GM18517 (cell line): ENCODE data around the gene KCNJ15.

Experiments used
- ATAC-seq: cut with Tn5 transposase; IDR thresholded peaks from one replicate; pipeline ENCODE4 v1.9.1; 2021; ENCODE audit warnings: mild to moderate bottlenecking, moderate library complexity; ENCODE audit not compliant: unreplicated experiment

The KCNJ15 gene

GRCh38 chr21:38297194-38297631 is 40.4 kb downstream of the KCNJ15 start:
- no peak for ATAC-seq

- ATAC-seq: no peak
Observed at GRCh38 chr21:38297871-38298270, 41.1 kb downstream of the KCNJ15 start.

- ATAC-seq: no peak
Observed at GRCh38 chr21:38298832-38299231, 42.0 kb downstream of the KCNJ15 start.

DNA sequence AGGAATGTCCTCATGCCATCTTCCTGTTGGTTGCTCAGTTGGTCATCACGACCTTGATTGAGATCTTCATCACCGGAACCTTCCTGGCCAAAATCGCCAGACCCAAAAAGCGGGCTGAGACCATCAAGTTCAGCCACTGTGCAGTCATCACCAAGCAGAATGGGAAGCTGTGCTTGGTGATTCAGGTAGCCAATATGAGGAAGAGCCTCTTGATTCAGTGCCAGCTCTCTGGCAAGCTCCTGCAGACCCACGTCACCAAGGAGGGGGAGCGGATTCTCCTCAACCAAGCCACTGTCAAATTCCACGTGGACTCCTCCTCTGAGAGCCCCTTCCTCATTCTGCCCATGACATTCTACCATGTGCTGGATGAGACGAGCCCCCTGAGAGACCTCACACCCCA is 42.9 kb downstream of the KCNJ15 start:
- ATAC-seq: no peak

GRCh38 chr21:38300141-38300578 is 43.4 kb downstream of the KCNJ15 start:
- no peak for ATAC-seq

DNA sequence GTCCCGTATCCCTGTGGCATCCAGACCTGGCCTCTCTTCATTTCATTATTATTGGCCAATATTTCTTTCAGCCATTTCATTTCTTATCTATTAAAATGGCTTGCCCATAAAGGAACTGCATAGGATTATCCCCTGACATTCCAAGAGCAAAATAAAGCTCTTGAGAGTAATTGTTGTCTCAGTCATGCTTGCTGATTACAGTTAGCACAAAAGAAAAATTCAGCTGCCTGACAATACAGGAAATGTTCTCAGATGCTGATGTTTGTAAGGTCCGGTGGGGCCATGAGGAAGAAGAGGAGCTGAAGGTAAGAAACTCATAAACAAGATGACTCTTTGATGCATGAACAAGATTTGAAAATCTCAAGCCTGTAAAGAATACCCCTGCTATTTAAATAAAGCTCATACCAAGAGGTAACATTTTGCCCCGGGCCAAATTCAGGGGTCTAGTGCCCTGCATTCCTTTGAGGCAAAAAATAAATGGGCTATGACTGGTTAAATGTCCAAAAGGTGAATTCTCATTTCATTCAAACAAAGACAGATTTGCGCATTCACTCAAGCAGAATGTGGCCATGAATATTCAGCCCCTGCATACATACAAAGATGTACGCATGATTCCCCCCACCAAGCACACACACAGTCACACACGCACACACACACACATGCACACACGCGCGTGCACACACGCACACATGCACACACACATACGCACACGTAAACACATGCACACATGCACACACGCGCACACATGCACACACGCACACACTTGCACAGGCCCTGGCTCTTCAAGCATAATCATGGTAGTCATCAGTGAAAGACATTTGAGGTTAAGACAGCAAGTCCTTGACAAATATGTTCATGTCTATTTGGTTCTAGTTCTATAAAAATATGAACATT is 44.8 kb downstream of the KCNJ15 start:
- ATAC-seq: no peak

GRCh38 chr21:38303300-38303699 is 46.5 kb downstream of the KCNJ15 start:
- no peak for ATAC-seq

- no peak for ATAC-seq
Observed at GRCh38 chr21:38306433-38307141, 49.8 kb downstream of the KCNJ15 start.

DNA sequence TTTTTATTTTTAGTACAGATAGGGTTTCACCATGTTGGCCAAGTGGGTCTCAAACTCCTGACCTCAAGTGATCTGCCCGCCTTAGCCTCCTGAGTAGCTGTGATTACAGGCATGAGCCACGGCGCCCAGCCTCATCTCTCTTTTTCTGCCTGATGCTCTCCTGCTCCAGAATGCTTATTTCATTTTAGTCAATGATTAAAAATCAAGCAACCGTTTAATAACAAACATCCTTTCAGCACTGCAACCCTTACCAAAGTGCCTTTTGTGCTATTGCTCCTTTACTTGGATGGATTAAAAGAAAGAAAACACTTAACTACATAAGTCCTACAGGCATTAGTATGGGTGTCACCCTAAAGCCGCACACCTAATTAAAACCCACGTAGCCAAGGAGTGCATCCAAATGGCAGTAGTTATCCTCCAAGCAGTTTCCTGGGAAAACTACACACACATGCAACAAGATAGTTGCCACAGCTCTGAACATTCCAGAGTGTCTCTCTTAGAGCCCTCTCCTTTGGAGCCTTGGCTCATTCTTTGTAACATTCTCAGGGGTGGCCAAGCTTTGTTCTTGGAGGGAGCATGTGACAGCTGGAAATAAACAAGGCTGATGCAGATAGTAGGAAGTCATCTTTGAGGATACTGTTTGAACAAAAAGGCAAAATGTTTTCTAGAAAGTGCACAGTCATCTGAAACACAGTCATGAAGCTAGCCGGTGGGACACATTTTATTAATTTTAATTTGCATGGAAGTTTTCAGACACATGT is 51.2 kb downstream of the KCNJ15 start:
- ATAC-seq: no peak

- ATAC-seq: no peak
Observed at GRCh38 chr21:38308532-38309119, 51.8 kb downstream of the KCNJ15 start.

- no peak for ATAC-seq
Observed at GRCh38 chr21:38310646-38311485, 54.1 kb downstream of the KCNJ15 start.

DNA sequence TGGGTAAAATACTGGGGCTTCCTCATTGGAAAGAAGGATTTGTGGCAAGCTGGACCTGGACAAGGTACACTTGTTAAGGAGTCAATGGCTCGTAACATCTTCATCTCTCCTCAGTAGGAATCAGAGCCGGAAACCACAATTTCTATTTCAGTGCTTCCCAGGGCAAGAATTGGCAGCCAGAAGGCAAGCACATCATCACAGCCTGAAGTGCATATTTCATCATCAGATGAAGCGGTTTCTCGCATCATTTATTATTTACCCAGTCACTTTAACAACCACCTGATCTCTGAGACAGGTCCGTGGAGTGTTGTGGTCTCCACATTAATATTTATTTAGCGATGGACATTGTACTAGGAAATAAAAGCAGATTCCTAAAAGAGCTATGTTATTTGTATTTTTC is 55.0 kb downstream of the KCNJ15 start:
- no peak for ATAC-seq

GRCh38 chr21:38312822-38313221 is 56.0 kb downstream of the KCNJ15 start:
- ATAC-seq: no peak

- no peak for ATAC-seq
Observed at GRCh38 chr21:38314558-38314957, 57.8 kb downstream of the KCNJ15 start.

DNA sequence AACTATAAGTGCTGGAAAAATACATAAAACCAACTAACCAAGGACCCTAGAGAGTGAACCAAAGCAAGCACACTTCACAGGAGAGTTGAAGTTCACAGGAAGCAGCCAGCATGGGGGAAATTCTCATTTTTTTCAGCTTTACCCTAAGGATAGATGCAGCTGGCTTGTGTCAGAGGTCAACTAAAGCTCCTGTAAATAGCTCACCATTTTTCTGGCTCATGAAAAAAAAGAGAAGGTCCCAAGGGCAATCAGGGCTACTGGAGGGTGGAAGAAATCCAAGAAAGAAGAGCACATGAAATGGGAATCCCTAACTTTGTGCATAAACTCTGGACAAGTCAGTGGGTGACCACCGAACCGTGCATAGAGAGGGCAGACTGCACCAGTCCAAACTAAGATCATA is 58.3 kb downstream of the KCNJ15 start:
- no peak for ATAC-seq

DNA sequence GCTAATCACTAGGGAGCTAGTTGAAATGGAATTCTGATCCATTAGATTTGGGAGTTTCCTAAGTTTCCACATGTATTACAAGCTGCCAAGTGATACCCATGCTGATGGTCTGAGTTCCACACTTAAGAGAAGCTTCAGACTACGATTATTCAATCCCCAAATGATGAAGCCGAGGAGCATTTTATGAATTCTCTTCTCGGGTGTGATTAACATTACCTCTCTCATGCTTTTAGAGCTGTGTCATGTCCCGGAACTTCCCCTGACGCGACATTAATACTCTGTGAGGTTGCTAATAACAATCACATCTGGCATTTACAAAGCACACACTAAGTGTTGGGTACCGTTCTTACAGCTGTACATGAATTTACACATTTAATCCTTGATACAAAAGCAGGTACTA is 63.0 kb downstream of the KCNJ15 start:
- no peak for ATAC-seq

- no peak for ATAC-seq
Observed at GRCh38 chr21:38321568-38321967, 64.8 kb downstream of the KCNJ15 start.

DNA sequence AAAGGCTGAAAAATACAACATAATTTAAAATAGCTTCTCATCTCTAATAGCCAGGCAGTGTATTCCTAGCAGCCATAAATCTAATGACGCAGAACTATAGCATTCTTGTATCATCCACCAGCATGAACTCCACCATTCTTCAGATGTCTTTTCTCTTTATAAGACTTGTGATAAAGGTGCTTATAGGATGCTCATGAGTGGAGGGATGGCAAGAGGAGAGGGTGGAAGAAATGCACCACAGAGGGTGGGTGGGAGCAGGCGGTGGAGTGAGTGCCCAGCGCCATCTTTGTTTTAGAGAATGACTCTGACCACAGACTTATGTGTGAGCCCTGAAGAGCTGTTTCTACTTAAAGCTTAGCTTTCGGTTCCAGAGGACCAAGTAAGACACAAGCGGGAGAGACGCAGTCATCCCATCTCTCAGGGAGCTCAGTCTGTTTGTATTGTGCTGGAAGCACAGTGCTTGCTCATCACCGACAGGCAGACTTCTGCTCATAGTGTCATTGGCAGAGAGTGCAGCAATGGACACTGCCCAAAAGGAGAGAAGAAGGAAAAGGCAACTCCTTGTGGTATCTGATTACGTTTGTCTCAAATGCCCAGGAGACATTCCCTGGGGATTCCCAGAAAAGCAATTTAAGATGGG is 65.6 kb downstream of the KCNJ15 start:
- no peak for ATAC-seq

DNA sequence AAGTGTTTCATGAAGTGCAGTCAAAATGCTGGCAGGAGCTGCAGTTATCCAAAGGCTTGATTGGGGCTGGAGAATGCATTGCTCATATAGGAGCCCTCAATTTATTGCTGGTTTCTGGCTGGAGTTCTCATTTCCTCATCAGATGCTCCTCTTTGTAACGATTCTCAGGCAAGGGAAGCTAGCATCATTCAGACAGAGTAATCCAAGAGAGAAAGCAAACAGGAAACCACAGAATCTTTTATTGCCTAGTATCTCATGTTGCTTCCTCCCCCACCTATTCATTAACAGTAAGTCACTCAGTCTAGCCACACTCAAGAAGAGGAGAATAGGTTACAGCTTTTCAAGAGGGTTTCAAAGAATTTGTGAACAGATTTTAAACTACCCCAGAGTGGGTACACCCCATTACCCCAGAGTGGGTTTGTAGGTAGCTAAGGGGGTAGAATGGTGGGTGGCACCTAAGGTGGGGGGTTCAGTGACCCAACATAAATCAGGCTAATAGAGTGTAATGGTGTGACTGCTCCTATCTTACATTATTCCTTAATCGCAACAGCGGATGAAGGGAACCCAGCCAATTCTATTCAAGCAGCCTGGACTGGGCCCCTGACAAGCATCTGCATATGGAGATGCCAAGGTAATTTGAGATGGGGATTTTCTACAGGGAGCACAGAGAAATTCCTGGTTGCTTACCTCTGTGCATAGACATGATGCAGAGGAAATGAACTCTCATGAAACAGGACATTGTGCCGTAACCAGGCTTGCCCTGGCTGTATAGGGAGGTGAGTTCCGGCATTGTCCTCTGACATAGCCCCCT is 67.1 kb downstream of the KCNJ15 start:
- ATAC-seq: no peak
